SK-N-SH treated with all-trans-retinoic acid at 6 μM for 48 hours (cell line): ENCODE data around the gene BMP6.
"Not testable (repeated sequence)": the region's sequence is repeated elsewhere in the genome, so short reads cannot be mapped to it uniquely, and the experiment has no call there.

Source experiments
- ATAC-seq: fragments of 200-7000 bp; cut with Tn5 transposase; 3 replicates; pipeline ENCODE4 v1.9.1; 2020; ENCODE audit warnings: mild to moderate bottlenecking, moderate library complexity
- ARNTL ChIP-seq: fragments of 450-650 bp; formaldehyde crosslinking; IDR thresholded peaks from 2 replicates; pipeline ENCODE4 v1.5.0; 2020; ENCODE audit warnings: low read depth, mild to moderate bottlenecking, moderate library complexity, borderline replicate concordance
- BACH2 ChIP-seq: fragments of 250-450 bp; sonication (Bioruptor Pico); IDR thresholded peaks from 2 replicates; pipeline ENCODE4 v1.9.0; 2021; ENCODE audit warnings: mild to moderate bottlenecking, borderline replicate concordance
- CSDC2 ChIP-seq: fragments of 250-450 bp; sonication (Bioruptor Pico); IDR thresholded peaks from 2 replicates; pipeline ENCODE4 v1.5.0; 2020; ENCODE audit warnings: mild to moderate bottlenecking, moderate library complexity
- ESRRG ChIP-seq: fragments of 250-450 bp; sonication (Bioruptor Pico); IDR thresholded peaks from 2 replicates; pipeline ENCODE4 v1.6.1; 2021; ENCODE audit warnings: mild to moderate bottlenecking
- GLIS3 ChIP-seq: fragments of 250-450 bp; sonication (Bioruptor Pico); IDR thresholded peaks from 2 replicates; pipeline ENCODE4 v1.5.0; 2020; ENCODE audit warnings: mild to moderate bottlenecking, moderate library complexity
- ISL1 ChIP-seq: fragments of 250-450 bp; sonication (Bioruptor Pico); IDR thresholded peaks from 2 replicates; pipeline ENCODE4 v2.1.2; 2022; ENCODE audit warnings: mild to moderate bottlenecking, moderate library complexity
- OSR1 ChIP-seq: fragments of 250-450 bp; sonication (Bioruptor Pico); IDR thresholded peaks from 2 replicates; pipeline ENCODE4 v1.8.0; 2022; ENCODE audit warnings: moderate library complexity, mild to moderate bottlenecking, inconsistent platforms
- RARB ChIP-seq: fragments of 250-450 bp; sonication (Bioruptor Pico); IDR thresholded peaks from 2 replicates; pipeline ENCODE4 v1.8.0; 2021; ENCODE audit warnings: mild to moderate bottlenecking, moderate library complexity
- SNAI2 ChIP-seq: fragments of 250-450 bp; sonication (Bioruptor Pico); IDR thresholded peaks from 2 replicates; pipeline ENCODE4 v1.5.0; 2020; ENCODE audit warnings: mild to moderate bottlenecking, moderate library complexity
- TCF4 ChIP-seq: fragments of 250-450 bp; sonication (Bioruptor Pico); IDR thresholded peaks from 2 replicates; pipeline ENCODE4 v1.8.0; 2021; ENCODE audit warnings: mild to moderate bottlenecking, moderate library complexity, borderline replicate concordance
- TOX ChIP-seq: fragments of 250-450 bp; sonication (Bioruptor Pico); IDR thresholded peaks from 2 replicates; pipeline ENCODE4 v1.8.0; 2021; ENCODE audit warnings: mild to moderate bottlenecking, moderate library complexity, borderline replicate concordance
- ZC3H10 ChIP-seq: fragments of 250-450 bp; sonication (Bioruptor Pico); IDR thresholded peaks from 2 replicates; pipeline ENCODE4 v1.5.1; 2021; ENCODE audit warnings: mild to moderate bottlenecking, moderate library complexity
- ZFP3 ChIP-seq: fragments of 250-450 bp; sonication (Bioruptor Pico); IDR thresholded peaks from 2 replicates; pipeline ENCODE4 v1.5.0; 2020; ENCODE audit warnings: mild to moderate bottlenecking, moderate library complexity
- ZFP30 ChIP-seq: fragments of 450-650 bp; formaldehyde crosslinking; IDR thresholded peaks from 2 replicates; pipeline ENCODE4 v1.5.0; 2022; ENCODE audit warnings: mild to moderate bottlenecking, moderate library complexity
- ZNF565 ChIP-seq: fragments of 450-650 bp; formaldehyde crosslinking; conservative IDR thresholded peaks from 2 replicates; pipeline ENCODE4 v1.5.0; 2020; ENCODE audit warnings: low read depth, mild to moderate bottlenecking, moderate library complexity
- ZNF70 ChIP-seq: fragments of 450-650 bp; formaldehyde crosslinking; IDR thresholded peaks from 2 replicates; pipeline ENCODE4 v1.5.0; 2020; ENCODE audit warnings: mild to moderate bottlenecking, moderate library complexity
- ZNF8 ChIP-seq: fragments of 450-650 bp; formaldehyde crosslinking; IDR thresholded peaks from 2 replicates; pipeline ENCODE4 v1.5.0; 2020; ENCODE audit warnings: mild to moderate bottlenecking, moderate library complexity
- TF ChIP-seq, protein P1 (sequence below): fragments of 250-450 bp; sonication (Bioruptor Pico); IDR thresholded peaks from 2 replicates; pipeline ENCODE4 v1.5.0; 2020; ENCODE audit warnings: mild to moderate bottlenecking, moderate library complexity
- TF ChIP-seq, protein P2 (sequence below): fragments of 250-450 bp; sonication (Bioruptor Pico); IDR thresholded peaks from 2 replicates; pipeline ENCODE4 v1.8.0; 2021; ENCODE audit warnings: low read depth, mild to moderate bottlenecking, moderate library complexity, borderline replicate concordance
- TF ChIP-seq, protein P3 (sequence below): fragments of 250-450 bp; sonication (Bioruptor Pico); IDR thresholded peaks from 2 replicates; pipeline ENCODE4 v1.5.1; 2021; ENCODE audit warnings: mild to moderate bottlenecking, moderate library complexity

BMP6 gene

DNA sequence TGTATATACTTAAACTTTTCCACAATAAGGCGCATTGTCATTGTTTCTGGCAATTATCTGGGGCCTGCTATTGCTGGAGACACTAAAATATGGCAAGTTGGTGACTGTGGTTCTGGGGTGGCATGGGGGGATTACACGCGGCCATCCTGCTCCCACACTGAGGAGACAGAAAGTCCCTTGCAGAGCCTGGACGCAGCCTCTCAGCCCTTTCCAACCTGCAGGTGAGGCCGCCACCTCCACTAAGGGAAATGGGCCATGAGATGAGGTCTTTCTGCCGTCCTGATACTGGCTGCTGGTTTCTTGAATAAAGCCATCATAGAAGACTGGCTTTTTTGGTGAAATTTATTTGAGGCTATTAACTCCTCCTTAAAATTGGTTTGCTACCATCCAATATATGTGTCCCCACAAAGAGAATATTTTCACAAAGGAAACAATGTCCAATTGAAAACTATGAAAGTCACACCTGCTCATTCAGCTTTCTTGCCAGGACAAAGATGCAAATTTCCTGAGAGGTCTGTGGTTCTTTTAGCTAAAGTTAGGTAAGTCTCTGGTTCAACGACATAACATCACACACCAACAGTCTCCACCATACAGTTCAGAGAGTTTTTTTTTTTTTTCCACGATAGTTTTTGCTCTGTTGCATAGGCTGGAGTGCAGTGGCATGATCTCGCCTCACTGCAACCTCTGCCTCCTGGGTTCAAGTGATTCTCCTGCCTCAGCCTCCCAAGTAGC lies 171.7 kb downstream of the BMP6 start:
- TF ChIP-seq ZNF565: no peak
- TF ChIP-seq BACH2 (CRISPR knock-in tag): no peak
- TF ChIP-seq SNAI2 (CRISPR knock-in tag): no peak
- TF ChIP-seq RARB (CRISPR knock-in tag): no peak
- TF ChIP-seq ISL1 (CRISPR knock-in tag): no peak
- no peak for TF ChIP-seq ESRRG (CRISPR knock-in tag)
- TF ChIP-seq ZNF8 (CRISPR knock-in tag): no peak
- TF ChIP-seq, protein P1, sequence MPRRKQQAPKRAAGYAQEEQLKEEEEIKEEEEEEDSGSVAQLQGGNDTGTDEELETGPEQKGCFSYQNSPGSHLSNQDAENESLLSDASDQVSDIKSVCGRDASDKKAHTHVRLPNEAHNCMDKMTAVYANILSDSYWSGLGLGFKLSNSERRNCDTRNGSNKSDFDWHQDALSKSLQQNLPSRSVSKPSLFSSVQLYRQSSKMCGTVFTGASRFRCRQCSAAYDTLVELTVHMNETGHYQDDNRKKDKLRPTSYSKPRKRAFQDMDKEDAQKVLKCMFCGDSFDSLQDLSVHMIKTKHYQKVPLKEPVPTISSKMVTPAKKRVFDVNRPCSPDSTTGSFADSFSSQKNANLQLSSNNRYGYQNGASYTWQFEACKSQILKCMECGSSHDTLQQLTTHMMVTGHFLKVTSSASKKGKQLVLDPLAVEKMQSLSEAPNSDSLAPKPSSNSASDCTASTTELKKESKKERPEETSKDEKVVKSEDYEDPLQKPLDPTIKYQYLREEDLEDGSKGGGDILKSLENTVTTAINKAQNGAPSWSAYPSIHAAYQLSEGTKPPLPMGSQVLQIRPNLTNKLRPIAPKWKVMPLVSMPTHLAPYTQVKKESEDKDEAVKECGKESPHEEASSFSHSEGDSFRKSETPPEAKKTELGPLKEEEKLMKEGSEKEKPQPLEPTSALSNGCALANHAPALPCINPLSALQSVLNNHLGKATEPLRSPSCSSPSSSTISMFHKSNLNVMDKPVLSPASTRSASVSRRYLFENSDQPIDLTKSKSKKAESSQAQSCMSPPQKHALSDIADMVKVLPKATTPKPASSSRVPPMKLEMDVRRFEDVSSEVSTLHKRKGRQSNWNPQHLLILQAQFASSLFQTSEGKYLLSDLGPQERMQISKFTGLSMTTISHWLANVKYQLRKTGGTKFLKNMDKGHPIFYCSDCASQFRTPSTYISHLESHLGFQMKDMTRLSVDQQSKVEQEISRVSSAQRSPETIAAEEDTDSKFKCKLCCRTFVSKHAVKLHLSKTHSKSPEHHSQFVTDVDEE: no peak
- TF ChIP-seq, protein P2, sequence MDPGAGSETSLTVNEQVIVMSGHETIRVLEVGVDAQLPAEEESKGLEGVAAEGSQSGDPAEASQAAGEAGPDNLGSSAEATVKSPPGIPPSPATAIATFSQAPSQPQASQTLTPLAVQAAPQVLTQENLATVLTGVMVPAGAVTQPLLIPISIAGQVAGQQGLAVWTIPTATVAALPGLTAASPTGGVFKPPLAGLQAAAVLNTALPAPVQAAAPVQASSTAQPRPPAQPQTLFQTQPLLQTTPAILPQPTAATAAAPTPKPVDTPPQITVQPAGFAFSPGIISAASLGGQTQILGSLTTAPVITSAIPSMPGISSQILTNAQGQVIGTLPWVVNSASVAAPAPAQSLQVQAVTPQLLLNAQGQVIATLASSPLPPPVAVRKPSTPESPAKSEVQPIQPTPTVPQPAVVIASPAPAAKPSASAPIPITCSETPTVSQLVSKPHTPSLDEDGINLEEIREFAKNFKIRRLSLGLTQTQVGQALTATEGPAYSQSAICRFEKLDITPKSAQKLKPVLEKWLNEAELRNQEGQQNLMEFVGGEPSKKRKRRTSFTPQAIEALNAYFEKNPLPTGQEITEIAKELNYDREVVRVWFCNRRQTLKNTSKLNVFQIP (CRISPR knock-in tag): no peak
- no peak for TF ChIP-seq ZFP30 (CRISPR knock-in tag)
- no peak for TF ChIP-seq OSR1 (CRISPR knock-in tag)
- TF ChIP-seq CSDC2 (CRISPR knock-in tag): no peak
- TF ChIP-seq ZC3H10: no peak
- no peak for ATAC-seq

DNA sequence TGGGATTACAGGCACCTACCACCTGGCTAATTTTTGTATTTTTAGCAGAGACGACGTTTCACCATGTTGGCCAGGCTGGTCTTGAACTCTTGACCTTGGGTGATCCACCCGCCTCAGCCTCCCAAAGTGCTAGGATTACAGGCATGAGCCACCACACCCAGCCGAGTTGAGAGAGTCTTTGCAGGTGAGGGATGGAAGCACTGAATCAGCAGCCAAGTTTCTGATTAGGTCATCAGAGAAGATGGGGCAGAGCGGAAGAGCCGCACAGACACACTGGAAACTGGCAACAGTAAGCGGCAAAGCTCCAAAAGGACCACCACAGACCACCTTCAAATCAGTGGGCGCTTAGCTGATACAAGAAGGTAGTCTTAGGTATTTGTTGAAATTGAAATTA lies 172.3 kb downstream of the BMP6 start:
- ATAC-seq: not testable (repeated sequence)

DNA sequence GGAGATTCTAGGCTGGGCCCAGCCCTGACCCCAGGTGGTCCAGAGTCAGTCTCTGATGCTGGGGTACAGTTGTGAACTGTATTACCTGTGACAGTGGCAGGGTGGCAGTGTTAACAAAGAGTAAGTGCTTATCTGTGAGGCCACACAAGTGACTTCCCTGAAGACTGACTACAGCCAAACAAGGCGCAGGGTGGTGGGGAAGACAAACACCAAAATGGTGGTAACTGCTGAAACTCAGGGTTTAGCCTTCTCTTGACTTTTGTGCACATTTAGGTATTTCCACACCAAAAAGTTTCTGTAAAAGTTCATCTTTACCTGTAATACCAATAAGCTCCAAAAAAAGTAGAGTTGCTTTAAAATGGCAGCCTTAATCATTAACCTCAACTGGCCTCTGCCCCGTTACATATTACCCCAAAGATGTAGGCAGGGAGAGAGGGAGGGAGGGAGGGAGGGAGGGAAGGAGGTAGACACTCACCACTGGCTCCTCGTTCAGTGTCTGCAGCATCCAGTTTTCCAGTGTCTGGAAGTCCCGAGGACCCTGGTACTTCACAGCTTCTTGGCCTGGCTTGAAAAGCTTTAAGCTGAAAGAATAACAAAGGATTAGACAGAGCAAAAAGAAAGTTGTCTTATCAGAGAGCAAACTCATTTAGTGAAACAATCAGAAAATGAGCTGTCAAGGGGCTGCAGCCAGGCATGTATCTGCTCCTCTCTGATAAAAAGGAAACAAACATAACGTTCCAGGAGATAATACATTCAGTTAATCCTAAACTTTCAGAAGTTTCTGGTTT lies 173.4 kb downstream of the BMP6 start:
- TF ChIP-seq, protein P3, sequence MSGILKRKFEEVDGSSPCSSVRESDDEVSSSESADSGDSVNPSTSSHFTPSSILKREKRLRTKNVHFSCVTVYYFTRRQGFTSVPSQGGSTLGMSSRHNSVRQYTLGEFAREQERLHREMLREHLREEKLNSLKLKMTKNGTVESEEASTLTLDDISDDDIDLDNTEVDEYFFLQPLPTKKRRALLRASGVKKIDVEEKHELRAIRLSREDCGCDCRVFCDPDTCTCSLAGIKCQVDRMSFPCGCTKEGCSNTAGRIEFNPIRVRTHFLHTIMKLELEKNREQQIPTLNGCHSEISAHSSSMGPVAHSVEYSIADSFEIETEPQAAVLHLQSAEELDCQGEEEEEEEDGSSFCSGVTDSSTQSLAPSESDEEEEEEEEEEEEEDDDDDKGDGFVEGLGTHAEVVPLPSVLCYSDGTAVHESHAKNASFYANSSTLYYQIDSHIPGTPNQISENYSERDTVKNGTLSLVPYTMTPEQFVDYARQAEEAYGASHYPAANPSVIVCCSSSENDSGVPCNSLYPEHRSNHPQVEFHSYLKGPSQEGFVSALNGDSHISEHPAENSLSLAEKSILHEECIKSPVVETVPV (CRISPR knock-in tag): no peak
- no peak for TF ChIP-seq ZC3H10
- peak; percentile 53; the same call in 2 of the 3 replicates for ATAC-seq

DNA sequence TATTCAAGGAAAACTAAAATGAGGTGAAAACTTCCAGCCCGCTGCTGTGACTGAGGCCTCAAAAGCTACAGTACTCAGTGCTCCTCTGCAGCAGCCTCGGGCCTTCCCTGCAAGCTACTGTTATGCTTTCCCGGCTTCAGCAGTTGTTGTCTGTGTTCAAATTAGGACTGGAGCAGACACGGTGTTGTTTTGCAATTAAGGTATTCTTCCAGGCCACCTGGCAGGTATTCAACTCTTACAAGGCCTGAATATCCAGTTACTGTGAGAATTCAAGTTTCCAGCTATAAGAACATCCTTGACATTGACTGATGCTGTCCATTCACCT lies 174.0 kb downstream of the BMP6 start:
- no peak for ATAC-seq
- TF ChIP-seq ZNF565 (no peak), RARB (CRISPR knock-in tag) (no peak), ESRRG (CRISPR knock-in tag) (no peak), TOX (no peak), ZC3H10 (no peak), ARNTL (CRISPR knock-in tag) (no peak)

DNA sequence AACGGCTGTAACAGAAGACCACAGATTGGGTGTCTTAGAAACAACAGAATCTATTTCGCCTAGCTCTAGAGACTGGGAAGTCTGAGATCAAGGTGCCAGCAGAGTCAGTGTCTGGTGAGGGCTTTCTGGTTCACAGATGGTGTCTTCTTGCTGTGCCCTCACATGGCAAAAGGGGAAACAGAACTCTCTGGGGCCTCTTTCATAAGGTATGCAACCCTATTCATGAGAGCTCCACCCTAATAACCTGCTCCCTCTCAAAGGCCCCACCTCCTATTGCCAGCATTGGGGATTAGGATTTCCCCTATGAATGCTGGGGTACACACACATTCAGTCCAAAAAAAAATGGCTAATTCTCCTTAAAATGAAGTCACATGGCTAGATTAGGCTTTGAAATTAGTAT lies 174.7 kb downstream of the BMP6 start:
- TF ChIP-seq TCF4 (CRISPR knock-in tag) (no peak), ZNF70 (CRISPR knock-in tag) (no peak), OSR1 (CRISPR knock-in tag) (no peak), ZFP3 (CRISPR knock-in tag) (no peak), ZFP30 (CRISPR knock-in tag) (no peak)
- ATAC-seq: no peak

DNA sequence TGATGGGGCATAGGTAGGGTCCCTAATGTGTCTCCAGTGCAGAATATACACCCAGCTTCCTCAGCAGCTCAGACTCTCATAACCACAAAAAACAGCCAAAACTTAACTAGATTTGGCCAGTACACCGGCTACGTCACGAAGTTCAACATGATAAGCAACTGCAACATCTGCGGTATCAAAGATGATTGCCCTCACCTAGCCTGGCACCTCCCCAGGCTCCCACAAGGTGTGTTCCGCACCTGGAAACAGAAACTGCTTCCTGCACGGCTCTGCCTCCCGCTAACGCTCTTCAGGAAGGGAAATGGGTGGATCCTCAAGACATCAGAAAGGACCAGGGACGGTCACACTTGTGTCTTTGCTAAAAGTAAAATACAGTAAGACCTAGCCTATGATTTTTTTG lies 175.2 kb downstream of the BMP6 start:
- ATAC-seq: no peak
- no peak for TF ChIP-seq ZFP3 (CRISPR knock-in tag)
- no peak for TF ChIP-seq CSDC2 (CRISPR knock-in tag)
- no peak for TF ChIP-seq ZNF70 (CRISPR knock-in tag)
- no peak for TF ChIP-seq GLIS3 (CRISPR knock-in tag)
- no peak for TF ChIP-seq BACH2 (CRISPR knock-in tag)
- TF ChIP-seq, protein P1: no peak
